HG02943 (cell line): ENCODE results near the gene NEK9.
"Not testable (repeated sequence)": the region's sequence is repeated elsewhere in the genome, so short reads cannot be mapped to it uniquely, and the experiment has no call there.

Experiments
- ATAC-seq: cut with Tn5 transposase; IDR thresholded peaks from one replicate; pipeline ENCODE4 v1.9.1; 2021; ENCODE audit warnings: mild to moderate bottlenecking, low read depth, moderate library complexity; ENCODE audit not compliant: unreplicated experiment

Gene NEK9

GRCh38 chr14:75069121-75069810 lies 57.6 kb downstream of the NEK9 start, which contains the start of gene ZC2HC1C:
Gene ZC2HC1C, plus strand, starts transcription at chr14:75069641. Its CDS starts 933 bp downstream, at chr14:75070574.
- ATAC-seq, result no peak

- ATAC-seq, result no peak
Observed at GRCh38 chr14:75068294-75069120, 58.3 kb downstream of the NEK9 start.

DNA sequence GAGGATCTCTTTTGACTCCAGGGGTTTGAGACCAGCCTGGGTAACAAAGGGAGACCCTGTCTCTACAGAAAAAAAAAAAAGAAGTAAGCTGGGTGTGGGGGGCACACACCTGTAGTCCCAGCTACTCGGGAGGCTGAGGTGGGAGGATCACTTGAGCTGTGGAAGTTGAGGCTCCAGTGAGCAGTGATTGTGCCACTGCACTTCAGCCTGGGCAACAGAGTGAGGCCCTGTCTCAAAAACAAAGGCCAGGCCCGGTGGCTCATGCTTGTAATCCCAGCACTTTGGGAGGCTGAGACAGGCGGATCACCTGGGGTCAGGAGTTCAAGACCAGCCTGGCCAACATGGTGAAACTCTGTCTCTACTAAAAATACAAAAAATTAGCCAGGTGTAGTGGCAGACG lies 59.1 kb downstream of the NEK9 start:
- not testable (repeated sequence) for ATAC-seq

- no peak for ATAC-seq
Observed at GRCh38 chr14:75067212-75067611, 59.6 kb downstream of the NEK9 start.

DNA sequence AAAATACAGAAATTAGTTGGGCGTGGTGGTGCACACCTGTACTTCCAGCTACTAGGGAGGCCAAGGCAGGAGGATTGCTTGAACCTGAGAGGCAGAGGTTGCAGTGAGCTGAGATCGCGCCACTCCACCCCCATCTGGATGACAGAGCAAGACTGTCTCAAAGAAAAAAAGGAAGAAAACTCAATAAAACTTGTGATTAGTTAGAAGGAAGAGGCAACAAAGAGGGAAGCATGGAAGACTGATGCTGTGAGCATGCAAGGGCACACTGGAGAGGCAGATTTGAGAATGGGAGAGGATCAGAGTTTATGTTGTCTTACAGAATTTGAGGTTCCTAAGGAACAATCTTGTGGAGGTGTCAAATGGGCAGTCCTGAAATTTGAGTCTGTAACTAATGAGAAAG lies 60.2 kb downstream of the NEK9 start:
- ATAC-seq, result no peak

GRCh38 chr14:75064205-75064567 lies 62.7 kb downstream of the NEK9 start:
- ATAC-seq, result no peak

- ATAC-seq, result peak; percentile 90
Observed at GRCh38 chr14:75063491-75064204, 63.2 kb downstream of the NEK9 start, which contains the start of gene ACYP1. Gene ACYP1, minus strand, starts transcription at chr14:75064024. Its CDS starts 471 bp downstream, at chr14:75063553.

- ATAC-seq, result no peak
Observed at GRCh38 chr14:75063013-75063412, 63.8 kb downstream of the NEK9 start.

DNA sequence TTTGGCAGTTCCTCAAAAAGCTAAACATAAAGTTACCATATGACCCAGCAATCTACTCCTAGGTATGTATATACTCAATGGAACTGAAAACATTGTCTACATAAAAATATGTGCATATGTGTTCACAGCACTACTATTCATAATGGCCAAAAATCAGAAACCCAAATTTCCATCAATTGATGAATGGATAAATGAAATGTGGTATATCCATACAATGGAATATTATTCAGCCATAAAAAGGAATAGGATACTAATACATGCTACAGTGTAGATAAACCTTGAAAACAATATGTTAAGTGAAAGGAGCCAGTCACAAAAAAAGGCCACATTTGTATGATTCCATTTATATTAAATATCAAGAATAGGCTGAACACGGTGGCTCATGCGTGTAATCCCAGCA lies 66.4 kb downstream of the NEK9 start:
- no peak for ATAC-seq

GRCh38 chr14:75059642-75060041 lies 67.2 kb downstream of the NEK9 start:
- no peak for ATAC-seq

- ATAC-seq, result no peak
Observed at GRCh38 chr14:75054421-75054820, 72.4 kb downstream of the NEK9 start.

- no peak for ATAC-seq
Observed at GRCh38 chr14:75053396-75054291, 73.2 kb downstream of the NEK9 start.

- no peak for ATAC-seq
Observed at GRCh38 chr14:75051556-75051899, 75.3 kb downstream of the NEK9 start.

GRCh38 chr14:75050852-75051555 lies 75.8 kb downstream of the NEK9 start, which contains the start of gene MLH3:
Gene MLH3, minus strand, starts transcription at chr14:75051467. Its CDS starts 1,812 bp downstream, at chr14:75049655.
- peak; percentile 74 for ATAC-seq

- no peak for ATAC-seq
Observed at GRCh38 chr14:75049731-75050201, 77.1 kb downstream of the NEK9 start.

- no peak for ATAC-seq
Observed at GRCh38 chr14:75049136-75049535, 77.7 kb downstream of the NEK9 start.

- ATAC-seq, result no peak
Observed at GRCh38 chr14:75048101-75048500, 78.7 kb downstream of the NEK9 start.

- no peak for ATAC-seq
Observed at GRCh38 chr14:75047506-75047905, 79.3 kb downstream of the NEK9 start.

DNA sequence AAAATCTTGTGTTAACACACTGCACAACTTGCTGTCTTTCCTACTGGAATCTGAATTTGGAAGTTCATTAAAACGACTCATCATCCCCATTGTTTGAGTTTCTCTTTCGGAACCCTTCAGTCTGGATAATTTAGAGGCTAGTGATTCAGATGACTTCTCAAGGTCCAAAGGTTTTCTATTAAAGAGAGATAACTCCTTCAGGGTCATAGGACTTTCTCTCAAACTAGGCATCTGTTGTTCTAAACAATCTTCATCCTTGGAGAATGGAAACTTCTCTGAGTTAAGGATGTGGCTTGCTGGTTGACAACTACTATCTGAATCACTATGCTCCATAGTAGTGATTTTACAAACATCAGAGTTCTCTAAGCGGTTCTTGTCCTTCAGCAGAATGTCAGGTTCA lies 79.9 kb downstream of the NEK9 start:
- no peak for ATAC-seq
